ENCODE measurements around the gene RD3L. TPM values are rescaled to one million over a fixed set of nuclear protein-coding genes. Genes with fewer than 3 reads are reported as not detected.

Gene RD3L
- total RNA-seq, 4 donors from 2014 or later: not detected

GRCh38 chr14:103961928-103962578 is 19.7 kb upstream of the RD3L start:
- intact Hi-C loops (cut with DNase I; ENCODE audit: low total_unique reads): no loop called here

GRCh38 chr14:103960457-103961055 is 18.2 kb upstream of the RD3L start:
- H3K9me3 ChIP-seq: no peaks in the 10 kb centered on the region
- H3K36me3 ChIP-seq: no peaks in the 10 kb centered on the region
- H3K27me3 ChIP-seq: no peaks in the 10 kb centered on the region
- no peak overlapping the region for H3K4me3 ChIP-seq
- intact Hi-C loops (cut with DNase I; ENCODE audit: low total_unique reads): no loop called here
- no peaks in the 10 kb centered on the region for H3K4me1 ChIP-seq
- DNase-seq (no peak), ATAC-seq (no peak)
- in situ Hi-C loops (cut with MboI; ENCODE audit: low sequenced_read_pairs in 4 of 4): no loop called here
- TF ChIP-seq CTCF (IDR thresholded peaks at IDR 0.05 in 4 of 5, conservative IDR thresholded peaks at IDR 0.05 in 1 of 5) (no peak), POLR2A (IDR thresholded peaks at IDR 0.05) (no peak)
- no peak overlapping the region for H3K27ac ChIP-seq

More at GRCh38 chr14:103961928-103962578, 19.7 kb upstream of the RD3L start:
- no peak for DNase-seq
- no peaks in the 10 kb centered on the region for H3K27me3 ChIP-seq
- H3K36me3 ChIP-seq: no peaks in the 10 kb centered on the region
- H3K4me1 ChIP-seq: no peaks in the 10 kb centered on the region
- in situ Hi-C loops (cut with MboI; ENCODE audit: low sequenced_read_pairs in 4 of 4): no loop called here
- TF ChIP-seq POLR2A (IDR thresholded peaks at IDR 0.05) (no peak), CTCF (IDR thresholded peaks at IDR 0.05 in 4 of 5, conservative IDR thresholded peaks at IDR 0.05 in 1 of 5) (no peak)
- H3K27ac ChIP-seq: no peak overlapping the region
- H3K9me3 ChIP-seq: no peaks in the 10 kb centered on the region
- no peak for ATAC-seq
- no peak overlapping the region for H3K4me3 ChIP-seq

- in situ Hi-C loops (cut with MboI; ENCODE audit: low sequenced_read_pairs in 4 of 4) (no loop called here), intact Hi-C loops (cut with DNase I; ENCODE audit: low total_unique reads) (no loop called here)
- H3K4me3 ChIP-seq: no peak overlapping the region
- ATAC-seq (no peak), DNase-seq (no peak)
- H3K9me3 ChIP-seq: peaks cover 0 to 4% (median 0%) of the 10 kb centered on the region in 3 donors
- no peaks in the 10 kb centered on the region for H3K4me1 ChIP-seq
- H3K27me3 ChIP-seq: peaks cover 0 to 11% (median 2%) of the 10 kb centered on the region in 3 donors
- no peak overlapping the region for H3K27ac ChIP-seq
- H3K36me3 ChIP-seq: no peaks in the 10 kb centered on the region
- TF ChIP-seq CTCF (IDR thresholded peaks at IDR 0.05 in 4 of 5, conservative IDR thresholded peaks at IDR 0.05 in 1 of 5): no peak
- no peak for TF ChIP-seq POLR2A (IDR thresholded peaks at IDR 0.05)
Measured at GRCh38 chr14:103949131-103949790, 6.9 kb upstream of the RD3L start.

- Histone ChIP-seq H3K4me1 (no peaks in the 10 kb centered on the region), H3K36me3 (no peaks in the 10 kb centered on the region), H3K27ac (no peak overlapping the region), H3K27me3 (peaks cover 0 to 11% (median 2%) of the 10 kb centered on the region in 3 donors), H3K4me3 (no peak overlapping the region), H3K9me3 (peaks cover 0 to 4% (median 0%) of the 10 kb centered on the region in 3 donors)
- ATAC-seq: no peak
- in situ Hi-C loops (cut with MboI; ENCODE audit: low sequenced_read_pairs in 4 of 4) (no loop called here), intact Hi-C loops (cut with DNase I; ENCODE audit: low total_unique reads) (no loop called here)
- TF ChIP-seq CTCF (IDR thresholded peaks at IDR 0.05 in 4 of 5, conservative IDR thresholded peaks at IDR 0.05 in 1 of 5) (no peak), POLR2A (IDR thresholded peaks at IDR 0.05) (no peak)
- DNase-seq: no peak
Measured at GRCh38 chr14:103948442-103948841, 6.1 kb upstream of the RD3L start.

Measured in gastrocnemius medialis (tissue), 4 donors.